ENCODE results near the gene MAP4.
"Not testable (repeated sequence)": the region's sequence is repeated elsewhere in the genome, so short reads cannot be mapped to it uniquely, and the experiment has no call there.

Gene MAP4

GRCh38 chr3:48016301-48016973 lies at the start of gene MAP4:
Gene MAP4 (minus strand): TSS chr3:48016416. CDS start chr3:47998860, 17,556 bp downstream.
- DNase-seq: no peak

- no peak for DNase-seq
Observed at GRCh38 chr3:48065035-48065434, 48.8 kb upstream of the MAP4 start.

GRCh38 chr3:48064292-48064829 lies 48.1 kb upstream of the MAP4 start:
- no peak for DNase-seq

- DNase-seq: not testable (repeated sequence)
Observed at GRCh38 chr3:48061586-48061985, 45.4 kb upstream of the MAP4 start.

- DNase-seq: no peak
Observed at GRCh38 chr3:48058091-48058490, 41.9 kb upstream of the MAP4 start.

GRCh38 chr3:48057521-48057920 lies 41.3 kb upstream of the MAP4 start:
- DNase-seq: no peak

- DNase-seq: no peak
Observed at GRCh38 chr3:48047841-48048464, 31.7 kb upstream of the MAP4 start.

- DNase-seq: peak; percentile 39
Observed at GRCh38 chr3:48042071-48042760, 26.0 kb upstream of the MAP4 start.

GRCh38 chr3:48039487-48040190 lies 23.4 kb upstream of the MAP4 start:
- DNase-seq: no peak

- DNase-seq: no peak
Observed at GRCh38 chr3:48038971-48039481, 22.8 kb upstream of the MAP4 start.

- DNase-seq: peak; percentile 29
Observed at GRCh38 chr3:48034000-48034516, 17.8 kb upstream of the MAP4 start.

GRCh38 chr3:48030188-48030587 lies 14.0 kb upstream of the MAP4 start:
- DNase-seq: no peak

- no peak for DNase-seq
Observed at GRCh38 chr3:48026951-48027908, 11.0 kb upstream of the MAP4 start.

- no peak for DNase-seq
Observed at GRCh38 chr3:48026098-48026497, 9.9 kb upstream of the MAP4 start.

- DNase-seq: no peak
Observed at GRCh38 chr3:48024401-48024800, 8.2 kb upstream of the MAP4 start.

GRCh38 chr3:48023377-48023776 lies 7.2 kb upstream of the MAP4 start:
- no peak for DNase-seq

- DNase-seq: no peak
Observed at GRCh38 chr3:48022178-48022577, 6.0 kb upstream of the MAP4 start.

- no peak for DNase-seq
Observed at GRCh38 chr3:48018841-48019240, 2.6 kb upstream of the MAP4 start.

- no peak for DNase-seq
Observed at GRCh38 chr3:48015431-48016180, 610 bp downstream of the MAP4 start.

GRCh38 chr3:48014358-48014757 lies 1.9 kb downstream of the MAP4 start:
- DNase-seq: no peak

Measured in activated CD4-positive, alpha-beta T cell treated with anti-CD3 and anti-CD28 coated beads, Interleukin-2, amount 50 U/mL, for 16 hours (primary cell).